A673 (cell line): ENCODE results near the gene FBXL19. TPM values are rescaled to one million over a fixed set of nuclear protein-coding genes. Genes with fewer than 3 reads are reported as not detected.

ENCODE experiments used
- BruUV-seq: library from RNA; stranded (reverse); fragments of 400-500 nt; replicated peaks from 2 replicates; lab custom pipeline; 2021; lab: Mats Ljungman, UMichigan
- CTCF ChIA-PET: fragments of 300-600 bp; sonication (Branson Sonifier 250); formaldehyde crosslinking; loops from one replicate; lab custom pipeline; 2022; ENCODE audit warnings: antibody characterized with exemption; lab: Charles Lee
- POLR2A ChIA-PET: fragments of 300-600 bp; sonication (Branson Sonifier 250); formaldehyde crosslinking; loops from one replicate; lab custom pipeline; 2022; ENCODE audit warnings: antibody characterized with exemption; ENCODE audit not compliant: low non-redundant PET; lab: Charles Lee
- DNase-seq: peaks from one replicate; pipeline ENCODE4 v3.0.0-alpha.2; 2015; ENCODE audit warnings: low spot score
- H3K27ac ChIP-seq: fragments of 200-600 bp; sonication (generic); 2 replicates; pipeline ENCODE4 v1.5.1; 2016; ENCODE audit warnings: mixed run types, low read depth, mild to moderate bottlenecking, mixed read lengths, antibody characterized with exemption, low read length; ENCODE audit not compliant: poor library complexity, severe bottlenecking
- H3K27me3 ChIP-seq: fragments of 200-600 bp; sonication (generic); replicated peaks from 2 replicates; pipeline ENCODE4 v1.6.1; 2017; ENCODE audit warnings: mixed run types, low read depth, mild to moderate bottlenecking, mixed read lengths, antibody characterized with exemption, low read length; ENCODE audit not compliant: insufficient read depth, poor library complexity
- H3K36me3 ChIP-seq: fragments of 200-600 bp; sonication (generic); 2 replicates; pipeline ENCODE4 v1.6.1; 2016; ENCODE audit warnings: mixed run types, mild to moderate bottlenecking, mixed read lengths, antibody characterized with exemption, low read length; ENCODE audit not compliant: insufficient read depth, poor library complexity, severe bottlenecking
- H3K4me1 ChIP-seq: fragments of 200-600 bp; sonication (generic); 2 replicates; pipeline ENCODE4 v1.6.1; 2017; ENCODE audit warnings: mixed run types, mild to moderate bottlenecking, mixed read lengths, antibody characterized with exemption, low read length; ENCODE audit not compliant: insufficient read depth, poor library complexity, severe bottlenecking
- H3K4me3 ChIP-seq: fragments of 200-600 bp; sonication (generic); 2 replicates; pipeline ENCODE4 v1.5.1; 2016; ENCODE audit warnings: low read depth, mixed run types, mild to moderate bottlenecking, mixed read lengths, low read length; ENCODE audit not compliant: poor library complexity, severe bottlenecking
- H3K9me3 ChIP-seq: fragments of 200-600 bp; sonication (generic); 2 replicates; pipeline ENCODE4 v1.6.1; 2016; ENCODE audit warnings: mixed run types, low read depth, mild to moderate bottlenecking, mixed read lengths, antibody characterized with exemption, low read length; ENCODE audit not compliant: poor library complexity, severe bottlenecking
- EZH2 ChIP-seq: fragments of 200-600 bp; sonication (generic); IDR thresholded peaks from 2 replicates; pipeline ENCODE4 v1.6.1; 2017; ENCODE audit warnings: borderline replicate concordance, low read depth, mild to moderate bottlenecking, mixed read lengths, antibody characterized with exemption, low read length; ENCODE audit not compliant: poor library complexity, severe bottlenecking
- intact Hi-C: fragments of 100-400 bp; cut with micrococcal nuclease; formaldehyde crosslinking; loops from one replicate; pipeline ENCODE4 v1.10.0; 2022; ENCODE audit not compliant: unreplicated experiment
- total RNA-seq: library from RNA; stranded (reverse); gene quantifications from 2 replicates; pipeline ENCODE4 v1.2.3, GENCODE V29; 2021
- TF ChIP-seq, protein P1 (sequence below): fragments of 300-800, 200-600 bp; sonication (generic); conservative IDR thresholded peaks from 2 replicates; pipeline ENCODE4 v1.5.1; 2017; ENCODE audit warnings: low read depth, mild to moderate bottlenecking, antibody characterized with exemption, low read length, moderate library complexity, mixed read lengths

Gene FBXL19
- total RNA-seq, 1 experiment from 2014 or later = 39.3 TPM

DNA sequence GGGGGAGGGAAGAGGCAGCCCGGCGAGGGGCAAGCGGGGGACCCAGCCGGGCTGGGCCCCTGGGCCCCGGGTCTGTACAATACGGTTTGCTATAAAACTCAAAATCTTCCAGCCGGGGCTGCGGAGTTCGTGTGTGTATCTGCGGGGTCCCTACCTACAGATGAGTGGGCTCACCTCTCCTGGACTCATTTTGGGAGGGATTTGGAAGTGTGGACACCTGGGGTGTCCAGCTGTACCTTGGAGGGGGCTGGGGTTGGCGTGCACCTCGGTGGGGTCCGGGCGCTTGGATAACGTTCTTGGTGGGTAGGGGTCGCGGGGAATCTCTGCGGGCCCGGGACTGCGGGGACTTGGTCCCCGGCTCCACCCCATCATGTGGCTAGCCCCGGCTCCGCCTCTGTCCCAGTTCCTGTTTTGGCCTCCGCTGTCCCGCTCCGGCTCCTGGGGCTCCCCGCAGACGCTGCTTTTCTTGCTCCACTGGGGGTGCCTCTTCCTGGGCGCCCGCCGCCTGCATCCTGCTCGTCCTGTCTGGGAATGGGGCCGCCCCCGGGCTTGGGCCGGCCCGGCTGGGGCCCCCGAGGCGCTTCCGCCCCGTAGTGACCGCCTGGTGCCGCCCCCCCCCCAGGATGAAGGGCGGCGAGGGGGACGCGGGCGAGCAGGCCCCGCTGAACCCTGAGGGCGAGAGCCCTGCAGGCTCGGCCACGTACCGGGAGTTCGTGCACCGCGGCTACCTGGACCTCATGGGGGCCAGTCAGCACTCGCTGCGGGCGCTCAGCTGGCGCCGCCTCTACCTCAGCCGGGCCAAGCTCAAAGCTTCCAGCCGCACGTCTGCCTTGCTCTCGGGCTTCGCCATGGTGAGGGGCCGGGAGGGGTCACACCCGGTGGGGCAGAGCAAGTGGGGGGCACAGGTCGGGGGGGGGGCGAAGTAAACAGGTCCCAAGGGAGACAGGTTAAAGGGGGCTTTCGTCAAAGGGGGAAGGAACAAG lies 25.6 kb downstream of the FBXL19 start, which contains the start of gene ORAI3:
ORAI3 (plus strand) TSS at position 402 of the 983 bp plus-strand sequence; CDS start at position 624, 222 bp downstream.
- no peak for TF ChIP-seq EZH2
- TF ChIP-seq, protein P1, sequence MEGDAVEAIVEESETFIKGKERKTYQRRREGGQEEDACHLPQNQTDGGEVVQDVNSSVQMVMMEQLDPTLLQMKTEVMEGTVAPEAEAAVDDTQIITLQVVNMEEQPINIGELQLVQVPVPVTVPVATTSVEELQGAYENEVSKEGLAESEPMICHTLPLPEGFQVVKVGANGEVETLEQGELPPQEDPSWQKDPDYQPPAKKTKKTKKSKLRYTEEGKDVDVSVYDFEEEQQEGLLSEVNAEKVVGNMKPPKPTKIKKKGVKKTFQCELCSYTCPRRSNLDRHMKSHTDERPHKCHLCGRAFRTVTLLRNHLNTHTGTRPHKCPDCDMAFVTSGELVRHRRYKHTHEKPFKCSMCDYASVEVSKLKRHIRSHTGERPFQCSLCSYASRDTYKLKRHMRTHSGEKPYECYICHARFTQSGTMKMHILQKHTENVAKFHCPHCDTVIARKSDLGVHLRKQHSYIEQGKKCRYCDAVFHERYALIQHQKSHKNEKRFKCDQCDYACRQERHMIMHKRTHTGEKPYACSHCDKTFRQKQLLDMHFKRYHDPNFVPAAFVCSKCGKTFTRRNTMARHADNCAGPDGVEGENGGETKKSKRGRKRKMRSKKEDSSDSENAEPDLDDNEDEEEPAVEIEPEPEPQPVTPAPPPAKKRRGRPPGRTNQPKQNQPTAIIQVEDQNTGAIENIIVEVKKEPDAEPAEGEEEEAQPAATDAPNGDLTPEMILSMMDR = no peak
- intact Hi-C loops = no loop called here
- H3K27ac ChIP-seq = peak within 1 kb of the TSS; percentile 77
- BruUV-seq = no TSS peak
- H3K9me3 ChIP-seq = no peaks in the 10 kb centered on the region
- peaks cover 12% of the 10 kb centered on the region for H3K36me3 ChIP-seq
- ChIA-PET POLR2A (no interaction called here), CTCF (interaction anchor here (0.5 kb wide), 1 partner anchor 193 kb away, joined by 3 read pairs; no protein-coding TSS in a partner anchor)
- no peaks in the 10 kb centered on the region for H3K27me3 ChIP-seq
- peak within 1 kb of the TSS; percentile 87 for H3K4me3 ChIP-seq
- peak; percentile 64 for DNase-seq
- H3K4me1 ChIP-seq = peaks cover 7% of the 10 kb centered on the region

GRCh38 chr16:30949650-30950515 lies 26.5 kb downstream of the FBXL19 start:
- no peak overlapping the region for H3K27ac ChIP-seq

More at GRCh38 chr16:30949650-30950515, 26.5 kb downstream of the FBXL19 start:
- BruUV-seq = no TSS peak
- ChIA-PET POLR2A (no interaction called here), CTCF (interaction anchor here (0.5 kb wide), 1 partner anchor 192 kb away, joined by 3 read pairs; no protein-coding TSS in a partner anchor)
- intact Hi-C loops = loop anchor here (10.0 kb wide), 3 partner anchors 145 to 915 kb away; partner anchors contain the start of gene VKORC1
- TF ChIP-seq, protein P1 = no peak
- no peak for TF ChIP-seq EZH2
- Histone ChIP-seq H3K36me3 (peaks cover 4% of the 10 kb centered on the region), H3K9me3 (no peaks in the 10 kb centered on the region), H3K27me3 (no peaks in the 10 kb centered on the region), H3K4me1 (peaks cover 7% of the 10 kb centered on the region), H3K4me3 (peak overlapping the region; percentile 87)
- DNase-seq = no peak
